ENCODE data around the gene MT1E.
"Not testable (repeated sequence)": the region's sequence is repeated elsewhere in the genome, so short reads cannot be mapped to it uniquely, and the experiment has no call there.

The MT1E gene

DNA sequence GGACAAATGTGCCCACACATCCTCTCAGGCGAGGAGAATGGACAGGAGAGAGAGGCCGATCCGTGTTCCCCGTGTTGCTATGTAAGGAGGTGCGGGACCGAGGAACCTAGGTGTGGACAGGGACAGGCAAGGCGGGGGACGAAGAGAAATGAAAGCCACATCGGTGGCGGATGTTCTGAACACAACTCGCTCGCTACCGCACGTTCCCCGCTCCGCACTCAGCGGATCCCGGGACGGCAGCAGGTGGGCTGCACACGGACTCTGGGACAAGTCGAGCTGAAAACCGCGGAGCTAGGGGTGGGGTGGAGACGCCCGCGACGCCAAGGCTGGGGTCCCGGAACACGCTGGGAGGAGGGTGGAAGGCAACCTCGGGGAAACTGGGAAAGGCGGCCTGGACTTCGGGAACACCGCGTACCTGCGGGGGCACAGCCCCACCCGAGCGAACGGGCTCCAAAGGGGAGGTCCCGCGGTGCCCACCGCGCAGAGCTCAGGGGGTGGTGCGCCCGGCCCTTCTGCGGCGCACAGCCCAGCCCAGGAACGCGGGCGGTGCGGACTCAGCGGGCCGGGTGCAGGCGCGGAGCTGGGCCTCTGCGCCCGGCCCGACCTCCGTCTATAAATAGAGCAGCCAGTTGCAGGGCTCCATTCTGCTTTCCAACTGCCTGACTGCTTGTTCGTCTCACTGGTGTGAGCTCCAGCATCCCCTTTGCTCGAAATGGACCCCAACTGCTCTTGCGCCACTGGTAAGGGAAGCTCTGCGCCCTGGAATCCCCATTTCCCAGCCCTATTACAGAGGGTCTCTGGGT is at the start of gene MT1E:
Gene MT1E (plus strand): TSS at position 642 of the 803 bp plus-strand sequence. CDS start 71 bp downstream, at position 713.
- peak within 1 kb of the TSS; percentile 49; the same call in 1 of the 2 replicates for H3K4me3 ChIP-seq (ENCODE audit: low read length)
- TF ChIP-seq ZNF274 (IDR thresholded peaks at IDR 0.05; ENCODE audit: low read depth, low read length): no peak

DNA sequence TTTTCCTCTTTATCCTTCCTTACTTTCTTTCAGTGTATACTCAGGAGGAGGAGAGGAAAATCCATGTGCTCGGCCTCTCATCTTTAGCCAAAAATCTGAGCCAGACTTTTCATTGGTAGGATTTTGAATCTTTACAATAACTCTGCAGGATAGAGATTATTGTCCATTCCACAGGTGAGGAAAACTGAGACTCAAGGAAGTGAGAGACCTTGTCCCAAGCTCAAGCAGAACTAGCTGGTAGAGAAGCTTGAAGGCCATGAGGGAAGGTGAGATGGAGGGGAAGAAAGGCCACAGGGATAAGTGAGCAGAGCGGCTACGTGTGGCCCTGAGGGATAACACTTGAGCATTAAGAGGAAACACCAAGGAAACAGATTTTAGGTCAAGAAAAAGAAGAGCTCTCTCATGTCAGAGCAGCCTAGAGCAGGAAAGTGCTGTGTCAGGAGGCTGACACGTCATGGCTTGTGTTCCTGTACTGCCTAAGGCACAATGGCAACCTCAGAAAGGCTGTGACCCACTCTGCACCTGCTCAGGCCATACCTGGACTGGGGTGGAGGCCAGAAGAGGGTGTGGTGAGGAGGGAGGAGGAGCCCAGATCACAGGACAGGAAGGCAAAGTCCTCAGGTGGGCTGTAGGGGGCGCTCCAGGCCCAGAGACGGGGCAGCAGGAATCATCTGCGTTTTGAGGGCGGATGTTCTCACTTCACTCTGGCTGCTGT is 48.8 kb upstream of the MT1E start:
- no peak for TF ChIP-seq ZNF274 (IDR thresholded peaks at IDR 0.05; ENCODE audit: low read depth, low read length)
- H3K4me3 ChIP-seq (ENCODE audit: low read length): no peak overlapping the region

GRCh38 chr16:56577300-56577625 is 48.3 kb upstream of the MT1E start:
- TF ChIP-seq ZNF274 (IDR thresholded peaks at IDR 0.05; ENCODE audit: low read depth, low read length): no peak
- no peak overlapping the region for H3K4me3 ChIP-seq (ENCODE audit: low read length)

DNA sequence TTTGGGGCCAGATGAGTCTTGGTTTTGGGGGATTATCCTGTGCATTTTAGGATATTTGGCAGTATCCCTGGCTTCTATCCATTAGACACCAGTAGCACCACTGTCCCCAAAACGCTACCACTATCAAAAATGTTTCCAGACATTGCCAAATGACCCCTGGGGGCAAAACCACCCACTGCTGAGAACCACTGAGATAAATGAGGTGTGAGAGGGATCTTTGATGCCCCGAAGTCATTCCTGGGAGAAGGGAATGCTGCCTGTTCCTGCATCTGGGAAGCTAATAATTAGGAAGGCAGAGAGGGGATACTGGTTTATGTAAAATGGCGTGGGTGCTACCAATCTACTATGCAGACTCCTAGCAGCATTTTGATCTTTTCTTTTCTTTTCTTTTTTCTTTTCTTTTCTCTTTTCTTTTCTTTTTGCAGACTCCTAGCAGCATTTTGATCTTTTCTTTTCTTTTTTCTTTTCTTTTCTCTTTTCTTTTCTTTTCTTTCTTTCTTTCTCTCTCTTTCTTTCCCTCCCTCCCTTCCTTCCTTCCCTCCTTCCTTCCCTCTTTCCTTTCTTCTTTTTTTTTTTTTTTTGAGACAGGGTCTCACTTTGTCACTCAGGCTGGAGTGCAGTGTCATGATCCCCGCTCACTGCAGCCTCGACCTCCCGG is 45.1 kb upstream of the MT1E start:
- H3K4me3 ChIP-seq (ENCODE audit: low read length): no peak overlapping the region
- no peak for TF ChIP-seq ZNF274 (IDR thresholded peaks at IDR 0.05; ENCODE audit: low read depth, low read length)

- H3K4me3 ChIP-seq (ENCODE audit: low read length): not testable (repeated sequence)
Observed at GRCh38 chr16:56582911-56583310, 42.7 kb upstream of the MT1E start.

DNA sequence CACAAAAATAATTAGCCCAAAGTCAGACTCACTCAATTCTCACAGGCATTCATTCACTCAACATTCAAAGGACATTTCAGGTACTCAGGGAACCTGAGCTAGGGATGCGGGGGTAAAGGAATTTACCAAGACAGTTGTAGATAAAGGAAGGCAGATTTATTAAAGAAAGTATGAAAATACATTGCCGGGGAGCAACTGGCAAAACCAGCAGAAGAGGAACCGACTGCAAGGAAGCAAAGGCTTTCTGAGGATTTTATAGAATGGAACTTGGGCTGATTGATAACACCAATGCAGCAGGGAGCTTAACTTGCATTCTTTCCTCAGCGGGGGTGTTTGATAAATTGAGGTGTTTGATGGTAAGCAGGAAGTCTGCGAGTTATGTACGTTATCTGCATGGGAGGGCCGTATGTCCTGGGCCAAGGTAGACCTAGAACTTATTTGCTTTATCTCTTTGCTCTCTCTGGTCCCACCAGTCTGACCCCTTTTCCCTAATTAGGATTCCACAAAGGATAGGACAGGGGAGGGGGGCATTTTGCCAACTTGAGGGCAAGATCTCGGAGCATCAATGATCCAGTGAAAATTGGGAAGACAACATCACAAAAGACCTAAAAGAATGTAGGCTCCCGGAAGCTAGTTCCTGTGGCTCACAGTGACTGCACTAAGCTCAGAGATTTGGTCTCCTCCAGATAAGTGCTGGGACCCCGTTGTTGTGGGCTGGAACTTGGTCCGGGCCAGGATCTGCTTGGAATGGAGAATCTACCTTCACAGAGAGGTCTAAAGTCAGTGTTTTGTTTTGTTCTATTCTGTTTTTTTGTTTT is 42.0 kb upstream of the MT1E start:
- H3K4me3 ChIP-seq (ENCODE audit: low read length): no peak overlapping the region
- TF ChIP-seq ZNF274 (IDR thresholded peaks at IDR 0.05; ENCODE audit: low read depth, low read length): no peak

GRCh38 chr16:56584276-56584675 is 41.3 kb upstream of the MT1E start:
- H3K4me3 ChIP-seq (ENCODE audit: low read length): no peak overlapping the region
- no peak for TF ChIP-seq ZNF274 (IDR thresholded peaks at IDR 0.05; ENCODE audit: low read depth, low read length)

GRCh38 chr16:56588781-56589140 is 36.8 kb upstream of the MT1E start:
- no peak overlapping the region for H3K4me3 ChIP-seq (ENCODE audit: low read length)
- no peak for TF ChIP-seq ZNF274 (IDR thresholded peaks at IDR 0.05; ENCODE audit: low read depth, low read length)

DNA sequence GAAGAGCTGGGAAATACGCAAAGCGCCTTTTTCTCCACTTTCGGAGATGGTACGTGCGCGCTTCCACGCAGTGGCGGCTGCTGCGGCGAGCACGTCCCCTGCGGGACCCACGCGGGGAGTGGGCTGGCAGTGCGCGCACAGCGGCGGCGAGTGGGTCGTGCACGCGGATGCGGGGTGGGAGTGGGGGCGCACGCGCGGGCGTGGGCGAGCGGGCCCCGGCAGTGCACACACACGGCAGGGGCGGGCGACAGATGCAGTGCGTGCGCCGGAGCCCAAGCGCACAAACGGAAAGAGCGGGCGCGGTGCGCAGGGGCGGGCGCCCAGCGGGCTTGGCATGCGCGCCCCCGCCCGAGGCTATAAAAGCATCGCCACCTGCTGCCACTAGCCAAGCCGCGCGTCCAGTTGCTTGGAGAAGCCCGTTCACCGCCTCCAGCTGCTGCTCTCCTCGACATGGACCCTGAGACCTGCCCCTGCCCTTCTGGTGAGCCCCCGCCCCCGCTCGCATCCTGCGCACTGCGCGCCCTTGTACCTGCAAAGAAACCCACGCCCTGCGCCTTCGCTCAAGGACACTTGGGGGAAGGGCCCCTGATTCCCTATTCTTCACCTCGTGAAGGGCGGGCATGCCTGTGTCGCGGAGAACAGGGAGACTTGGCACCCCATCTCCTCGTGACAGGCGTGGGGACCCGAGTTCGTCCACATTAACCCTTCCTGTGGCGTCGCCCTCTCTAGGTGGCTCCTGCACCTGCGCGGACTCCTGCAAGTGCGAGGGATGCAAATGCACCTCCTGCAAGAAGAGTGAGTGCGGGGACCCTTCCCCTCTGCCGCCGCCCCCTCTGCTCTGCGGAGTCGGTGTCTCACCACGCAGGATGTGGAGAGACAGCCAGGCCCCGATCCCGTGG is 36.2 kb upstream of the MT1E start, which contains the start of gene MT3:
Gene MT3 (plus strand): TSS at position 388 of the 899 bp plus-strand sequence. CDS start 63 bp downstream, at position 451.
- H3K4me3 ChIP-seq (ENCODE audit: low read length): no peak within 1 kb of the TSS; the same call in 1 of the 2 replicates
- no peak for TF ChIP-seq ZNF274 (IDR thresholded peaks at IDR 0.05; ENCODE audit: low read depth, low read length)

- TF ChIP-seq ZNF274 (IDR thresholded peaks at IDR 0.05; ENCODE audit: low read depth, low read length): no peak
- H3K4me3 ChIP-seq (ENCODE audit: low read length): no peak overlapping the region
Observed at GRCh38 chr16:56591377-56592060, 34.1 kb upstream of the MT1E start.

GRCh38 chr16:56593573-56594291 is 31.8 kb upstream of the MT1E start:
- TF ChIP-seq ZNF274 (IDR thresholded peaks at IDR 0.05; ENCODE audit: low read depth, low read length): no peak
- H3K4me3 ChIP-seq (ENCODE audit: low read length): no peak overlapping the region

DNA sequence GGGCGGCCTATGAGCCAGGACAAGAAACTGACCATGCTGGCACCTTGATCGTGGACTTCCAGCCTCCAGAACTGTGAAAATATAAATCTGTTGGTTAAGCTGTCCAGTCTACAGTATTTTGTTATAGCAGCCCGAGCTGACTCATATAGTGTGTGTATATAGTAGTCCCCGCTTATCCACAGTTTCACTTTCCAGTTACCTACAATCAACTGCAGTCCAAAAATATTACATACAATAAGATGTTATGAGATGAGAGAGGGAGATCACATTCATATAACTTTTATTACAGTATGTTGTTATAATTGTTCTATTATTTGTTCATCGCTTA is 31.3 kb upstream of the MT1E start:
- H3K4me3 ChIP-seq (ENCODE audit: low read length): no peak overlapping the region
- no peak for TF ChIP-seq ZNF274 (IDR thresholded peaks at IDR 0.05; ENCODE audit: low read depth, low read length)
